ENCODE data around the gene TTLL7.
A peak's percentile ranks its signal among the peaks of the same experiment; 100 is the strongest.

Gene TTLL7

DNA sequence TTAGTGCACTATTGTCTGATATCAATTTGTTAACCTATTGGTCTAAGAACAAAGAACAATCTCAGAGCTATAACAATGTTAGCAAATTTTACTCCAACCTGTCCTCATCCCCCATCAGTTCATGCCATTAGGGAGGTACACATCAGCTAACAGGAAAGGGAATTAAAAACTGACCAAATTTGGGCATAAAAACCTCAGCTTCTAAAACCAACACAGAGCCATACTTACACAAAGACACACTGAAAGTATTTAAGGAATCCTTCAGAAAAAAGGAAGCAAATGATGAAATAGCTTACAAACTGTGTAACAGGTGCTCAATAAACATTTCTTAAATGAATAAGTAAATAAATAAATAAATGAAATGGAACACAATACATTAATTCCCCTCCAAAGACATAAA is 89.2 kb downstream of the TTLL7 start:
- Mint-ChIP-seq H3K27ac (no peak overlapping the region), H3K9me3 (no peaks in the 10 kb centered on the region), H3K4me3 (no peak overlapping the region), H3K36me3 (no peaks in the 10 kb centered on the region), H3K4me1 (no peaks in the 10 kb centered on the region), H3K27me3 (peaks cover 14% of the 10 kb centered on the region)
- CTCF ChIA-PET: no interaction called here
- DNase-seq: no peak

DNA sequence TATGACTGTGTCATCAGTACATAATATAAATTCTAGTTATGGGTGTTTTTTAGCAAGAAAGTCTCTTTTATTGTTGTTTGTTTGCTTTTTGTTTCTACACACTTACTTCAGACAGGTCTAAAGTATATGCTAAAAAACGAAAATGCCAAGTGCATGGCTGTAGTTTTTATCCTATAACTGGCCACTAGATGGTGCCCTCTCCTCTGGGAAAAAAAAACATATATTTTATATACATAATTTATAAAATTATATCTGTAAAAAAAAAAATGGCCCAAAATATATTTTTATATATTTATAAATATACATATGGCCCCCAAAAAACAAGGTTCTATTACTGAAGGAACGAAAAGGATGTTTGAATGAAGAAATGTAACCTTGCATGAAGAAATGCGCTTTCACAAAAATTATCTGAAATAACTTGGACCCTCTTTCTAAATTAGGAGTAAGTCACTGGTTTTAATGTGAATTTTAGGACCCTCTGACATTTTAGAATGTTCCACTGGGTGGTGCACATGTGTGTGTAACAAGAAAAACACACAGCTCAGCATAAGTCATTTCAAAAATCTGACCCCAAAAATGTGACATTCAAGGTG is 93.5 kb downstream of the TTLL7 start:
- CTCF ChIA-PET: interaction anchor here (0.9 to 1.4 kb wide), 4 partner anchors 14 to 1030 kb away, joined by 3 to 9 read pairs (median 4); no protein-coding TSS in a partner anchor
- no peak overlapping the region for H3K27ac Mint-ChIP-seq
- H3K9me3 Mint-ChIP-seq: no peaks in the 10 kb centered on the region
- H3K36me3 Mint-ChIP-seq: no peaks in the 10 kb centered on the region
- H3K4me1 Mint-ChIP-seq: no peaks in the 10 kb centered on the region
- peaks cover 13% of the 10 kb centered on the region for H3K27me3 Mint-ChIP-seq
- H3K4me3 Mint-ChIP-seq: no peak overlapping the region
- no peak for DNase-seq

DNA sequence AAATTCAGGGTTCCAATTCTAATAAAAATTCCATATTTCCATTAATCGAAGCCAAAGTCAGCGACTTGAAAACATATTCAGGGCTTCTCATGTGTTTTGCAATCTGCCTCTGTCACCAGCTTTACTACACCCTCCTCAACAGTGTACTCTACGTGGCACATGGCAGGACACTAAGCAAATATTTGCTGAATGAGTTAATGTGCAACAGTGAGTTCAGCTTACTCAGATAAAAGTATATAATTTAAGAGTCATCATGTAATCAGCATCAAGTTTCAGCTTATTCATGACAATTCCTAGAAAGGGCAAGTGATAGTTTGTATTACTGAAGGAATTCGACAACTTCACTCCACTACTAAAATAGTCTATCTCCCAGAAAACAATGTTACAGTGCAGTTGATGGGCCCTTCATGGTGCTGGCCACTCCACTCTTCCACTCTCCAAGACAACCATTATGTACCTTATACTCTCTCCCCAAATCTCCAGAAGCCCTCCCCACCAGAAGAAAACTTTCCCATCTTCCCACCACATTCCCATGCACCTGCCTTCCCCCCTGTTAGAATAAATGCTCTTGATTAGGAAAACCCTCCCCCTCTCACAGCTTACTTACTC is 97.3 kb downstream of the TTLL7 start:
- CTCF ChIA-PET: no interaction called here

DNA sequence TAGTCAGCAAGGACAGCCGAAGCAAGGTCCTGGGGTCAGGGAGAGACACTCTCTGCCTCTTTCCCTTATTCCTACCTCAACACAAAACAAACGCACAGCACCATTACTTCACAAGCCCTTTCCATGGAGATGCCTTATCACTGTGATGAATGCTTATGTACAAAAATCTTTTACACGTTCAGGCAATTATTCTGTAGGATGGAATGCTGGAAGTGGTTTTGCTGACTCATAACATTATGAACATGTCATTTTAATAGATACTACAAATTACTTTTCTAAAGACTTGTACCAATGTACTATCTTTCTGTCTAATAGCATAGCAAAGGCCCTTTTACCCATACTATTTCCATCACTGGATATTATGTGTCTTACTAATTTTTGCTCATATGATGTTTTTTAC is 98.4 kb downstream of the TTLL7 start:
- H3K36me3 Mint-ChIP-seq: no peaks in the 10 kb centered on the region
- CTCF ChIA-PET: no interaction called here
- H3K4me1 Mint-ChIP-seq: no peaks in the 10 kb centered on the region
- no peak overlapping the region for H3K27ac Mint-ChIP-seq
- no peaks in the 10 kb centered on the region for H3K9me3 Mint-ChIP-seq
- H3K27me3 Mint-ChIP-seq: peaks cover 5% of the 10 kb centered on the region
- no peak for DNase-seq
- H3K4me3 Mint-ChIP-seq: no peak overlapping the region

More for the DNA sequence above, 97.3 kb downstream of the TTLL7 start:
- Mint-ChIP-seq H3K36me3 (no peaks in the 10 kb centered on the region), H3K9me3 (no peaks in the 10 kb centered on the region), H3K4me3 (no peak overlapping the region), H3K4me1 (no peaks in the 10 kb centered on the region), H3K27ac (no peak overlapping the region), H3K27me3 (peaks cover 5% of the 10 kb centered on the region)
- DNase-seq: no peak

DNA sequence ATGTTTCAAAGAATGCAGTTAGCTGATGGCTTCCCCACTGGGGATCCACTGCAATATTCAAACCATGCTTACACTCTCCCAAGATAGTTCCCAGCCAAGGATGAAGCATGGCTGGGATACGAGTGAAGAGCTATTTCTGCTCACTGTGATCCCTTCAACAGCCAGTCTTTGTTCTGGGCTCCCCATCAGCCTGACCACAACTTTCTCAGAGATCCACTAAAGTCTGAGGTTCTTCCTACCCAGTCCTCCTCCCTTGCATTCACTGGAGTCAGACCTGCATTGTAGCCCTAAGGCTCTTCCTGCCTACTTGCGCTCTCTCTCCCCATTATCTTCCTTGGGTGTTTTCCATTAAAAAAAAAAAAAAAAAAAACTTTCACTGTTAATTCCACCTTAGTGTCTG is 101.4 kb downstream of the TTLL7 start:
- CTCF ChIA-PET: no interaction called here
- H3K27ac Mint-ChIP-seq: no peak overlapping the region
- H3K9me3 Mint-ChIP-seq: no peaks in the 10 kb centered on the region
- no peaks in the 10 kb centered on the region for H3K36me3 Mint-ChIP-seq
- DNase-seq: no peak
- no peak overlapping the region for H3K4me3 Mint-ChIP-seq
- no peaks in the 10 kb centered on the region for H3K4me1 Mint-ChIP-seq
- H3K27me3 Mint-ChIP-seq: peaks cover 9% of the 10 kb centered on the region

DNA sequence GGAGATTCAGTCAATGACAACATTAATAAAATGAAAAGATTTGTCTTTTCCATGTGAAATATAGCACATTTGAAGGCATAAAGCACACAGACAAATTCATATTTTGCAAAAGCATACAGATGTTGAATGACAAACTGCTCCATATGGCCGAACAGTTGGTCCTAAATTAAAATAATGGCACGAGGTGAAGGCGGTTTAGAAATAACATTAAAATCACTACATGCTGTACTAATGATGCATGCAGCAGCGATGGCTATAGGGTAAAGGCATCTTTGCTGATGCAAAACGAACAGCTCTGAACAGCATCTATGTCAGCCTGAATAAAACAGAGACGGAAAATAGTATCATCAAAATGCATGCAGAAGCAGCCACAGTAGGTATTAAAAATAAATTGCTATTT is 102.6 kb downstream of the TTLL7 start:
- Mint-ChIP-seq H3K36me3 (no peaks in the 10 kb centered on the region), H3K4me1 (no peaks in the 10 kb centered on the region), H3K4me3 (no peak overlapping the region), H3K9me3 (no peaks in the 10 kb centered on the region), H3K27me3 (peaks cover 4% of the 10 kb centered on the region), H3K27ac (no peak overlapping the region)
- no peak for DNase-seq
- CTCF ChIA-PET: no interaction called here

DNA sequence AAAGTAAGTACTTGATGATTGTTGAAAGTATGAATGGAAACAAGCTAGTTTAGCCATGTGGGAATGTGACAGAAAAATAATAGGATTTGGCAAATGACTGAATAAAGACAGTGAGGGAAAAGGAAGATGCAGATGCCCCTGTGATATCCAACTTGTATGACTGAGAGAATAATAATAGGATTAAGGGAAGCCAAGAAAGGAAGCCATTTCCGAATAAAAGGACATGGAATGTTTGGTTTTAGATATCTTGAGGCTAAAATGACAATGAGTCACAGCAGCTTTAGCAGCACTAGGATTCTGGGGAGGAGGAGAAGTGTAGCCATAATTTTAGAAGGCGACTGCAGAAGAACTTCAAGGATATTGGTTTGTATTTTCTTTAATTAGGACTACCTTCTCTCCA is 109.2 kb downstream of the TTLL7 start:
- CTCF ChIA-PET: no interaction called here
- no peak overlapping the region for H3K27ac Mint-ChIP-seq
- H3K4me3 Mint-ChIP-seq: no peak overlapping the region
- no peaks in the 10 kb centered on the region for H3K4me1 Mint-ChIP-seq
- no peak for DNase-seq
- H3K36me3 Mint-ChIP-seq: no peaks in the 10 kb centered on the region
- H3K9me3 Mint-ChIP-seq: peaks cover 4% of the 10 kb centered on the region
- H3K27me3 Mint-ChIP-seq: peaks cover 2% of the 10 kb centered on the region

DNA sequence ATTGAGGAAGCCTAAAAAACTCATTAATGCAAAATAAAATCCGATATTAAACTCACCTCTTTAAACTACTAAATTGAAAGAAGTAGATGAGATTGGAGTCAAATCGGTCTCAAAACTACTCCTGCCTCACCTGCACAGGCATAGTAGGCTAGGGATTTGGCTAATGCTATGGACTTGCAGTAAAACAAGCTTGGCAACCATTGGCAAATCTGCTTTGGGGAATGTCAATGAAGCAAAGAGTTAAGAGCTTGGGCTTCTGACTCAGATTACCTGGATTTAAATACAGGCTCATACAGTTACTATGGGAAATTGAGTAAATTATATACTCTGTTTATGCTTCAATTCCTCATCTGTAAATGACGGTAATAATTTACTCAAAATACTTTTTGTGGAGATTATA is 111.4 kb downstream of the TTLL7 start:
- Mint-ChIP-seq H3K9me3 (peaks cover 4% of the 10 kb centered on the region), H3K4me1 (no peaks in the 10 kb centered on the region), H3K27me3 (no peaks in the 10 kb centered on the region), H3K27ac (no peak overlapping the region), H3K4me3 (no peak overlapping the region), H3K36me3 (no peaks in the 10 kb centered on the region)
- no peak for DNase-seq
- CTCF ChIA-PET: no interaction called here

DNA sequence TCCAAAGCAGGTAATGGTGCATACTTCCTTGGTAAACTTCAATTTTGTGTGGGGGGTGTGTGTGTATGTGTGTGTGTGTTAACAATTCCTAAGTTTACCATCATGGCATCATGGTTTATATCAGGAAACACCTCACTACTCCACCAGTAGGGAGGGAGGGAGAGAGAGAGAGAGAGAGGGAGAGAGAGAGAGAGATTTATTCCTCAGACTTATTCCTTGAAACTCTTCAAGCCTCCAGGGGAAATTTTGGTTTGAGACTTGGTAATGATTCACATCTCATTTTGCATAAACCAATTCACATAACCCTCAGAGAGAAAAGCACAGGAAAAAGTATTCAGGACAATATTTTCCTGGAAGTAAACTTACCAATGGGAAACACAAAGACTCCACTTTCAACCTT is 115.0 kb downstream of the TTLL7 start:
- Mint-ChIP-seq H3K27me3 (no peaks in the 10 kb centered on the region), H3K27ac (no peak overlapping the region), H3K9me3 (peaks cover 4% of the 10 kb centered on the region), H3K4me1 (no peaks in the 10 kb centered on the region), H3K36me3 (no peaks in the 10 kb centered on the region), H3K4me3 (no peak overlapping the region)
- no peak for DNase-seq
- CTCF ChIA-PET: no interaction called here

DNA sequence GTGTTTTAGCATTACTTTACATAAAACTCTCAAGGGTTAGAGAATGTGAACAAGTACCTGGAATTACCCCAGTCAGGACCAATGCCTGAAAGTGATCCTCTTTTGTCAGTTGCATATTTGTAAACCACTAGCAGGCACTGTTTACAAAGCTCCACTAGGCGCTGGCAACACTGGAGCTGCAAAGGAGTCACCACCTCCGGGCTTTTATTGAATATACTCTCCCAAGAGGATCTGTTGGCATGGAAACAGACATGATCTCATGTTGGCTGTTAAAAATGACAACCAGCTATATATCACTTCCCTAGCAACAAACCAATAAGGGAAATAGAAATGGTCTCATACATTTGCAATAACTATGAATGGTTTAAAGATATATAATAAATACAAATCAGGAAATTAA is 116.0 kb downstream of the TTLL7 start:
- Mint-ChIP-seq H3K9me3 (no peaks in the 10 kb centered on the region), H3K27ac (no peak overlapping the region), H3K4me1 (no peaks in the 10 kb centered on the region), H3K4me3 (no peak overlapping the region), H3K27me3 (no peaks in the 10 kb centered on the region), H3K36me3 (no peaks in the 10 kb centered on the region)
- no peak for DNase-seq
- CTCF ChIA-PET: no interaction called here

DNA sequence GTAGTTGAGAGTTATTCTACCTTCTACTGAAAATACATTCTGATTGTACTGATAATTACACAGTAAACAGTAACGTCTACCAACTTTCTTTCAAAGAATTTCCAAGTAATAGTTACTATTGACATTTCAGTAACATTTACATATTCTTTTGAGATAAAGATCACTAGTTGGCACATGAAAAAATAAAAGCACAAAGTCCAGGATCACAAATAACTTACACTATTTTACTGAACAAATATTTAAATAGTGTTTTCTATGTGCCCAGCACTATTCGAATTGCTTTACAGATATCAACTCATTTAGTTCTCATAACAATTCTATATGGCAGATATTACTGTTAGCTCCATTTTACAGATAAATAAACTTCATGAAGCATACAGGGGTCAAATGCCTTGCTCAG is 126.4 kb downstream of the TTLL7 start:
- CTCF ChIA-PET: no interaction called here
- no peaks in the 10 kb centered on the region for H3K27me3 Mint-ChIP-seq
- no peak overlapping the region for H3K4me3 Mint-ChIP-seq

DNA sequence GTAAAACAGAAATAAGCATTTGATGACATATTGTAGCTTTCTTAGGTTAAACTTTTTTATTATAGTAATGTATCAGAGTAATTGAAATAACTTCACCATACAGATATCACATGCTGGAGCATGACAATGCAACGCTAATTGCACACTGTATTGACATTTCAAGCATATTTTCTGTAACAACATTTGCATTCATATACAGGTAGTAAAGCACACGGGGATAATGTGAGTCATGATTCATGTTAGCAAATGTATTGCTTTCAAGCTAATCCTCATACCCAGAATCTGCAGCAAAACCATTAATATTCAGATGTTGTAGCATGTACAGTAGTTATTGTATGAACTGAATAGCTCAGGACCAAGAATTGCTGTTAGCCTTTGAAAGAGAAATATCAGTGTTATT is 133.9 kb downstream of the TTLL7 start:
- no peak for DNase-seq
- CTCF ChIA-PET: no interaction called here
- Mint-ChIP-seq H3K4me3 (no peak overlapping the region), H3K9me3 (no peaks in the 10 kb centered on the region), H3K36me3 (no peaks in the 10 kb centered on the region), H3K4me1 (peaks cover 10% of the 10 kb centered on the region), H3K27ac (no peak overlapping the region), H3K27me3 (peaks cover 3% of the 10 kb centered on the region)

More for the DNA sequence above, 126.4 kb downstream of the TTLL7 start:
- no peak for DNase-seq
- H3K27ac Mint-ChIP-seq: no peak overlapping the region
- no peaks in the 10 kb centered on the region for H3K9me3 Mint-ChIP-seq
- no peaks in the 10 kb centered on the region for H3K4me1 Mint-ChIP-seq
- H3K36me3 Mint-ChIP-seq: no peaks in the 10 kb centered on the region

DNA sequence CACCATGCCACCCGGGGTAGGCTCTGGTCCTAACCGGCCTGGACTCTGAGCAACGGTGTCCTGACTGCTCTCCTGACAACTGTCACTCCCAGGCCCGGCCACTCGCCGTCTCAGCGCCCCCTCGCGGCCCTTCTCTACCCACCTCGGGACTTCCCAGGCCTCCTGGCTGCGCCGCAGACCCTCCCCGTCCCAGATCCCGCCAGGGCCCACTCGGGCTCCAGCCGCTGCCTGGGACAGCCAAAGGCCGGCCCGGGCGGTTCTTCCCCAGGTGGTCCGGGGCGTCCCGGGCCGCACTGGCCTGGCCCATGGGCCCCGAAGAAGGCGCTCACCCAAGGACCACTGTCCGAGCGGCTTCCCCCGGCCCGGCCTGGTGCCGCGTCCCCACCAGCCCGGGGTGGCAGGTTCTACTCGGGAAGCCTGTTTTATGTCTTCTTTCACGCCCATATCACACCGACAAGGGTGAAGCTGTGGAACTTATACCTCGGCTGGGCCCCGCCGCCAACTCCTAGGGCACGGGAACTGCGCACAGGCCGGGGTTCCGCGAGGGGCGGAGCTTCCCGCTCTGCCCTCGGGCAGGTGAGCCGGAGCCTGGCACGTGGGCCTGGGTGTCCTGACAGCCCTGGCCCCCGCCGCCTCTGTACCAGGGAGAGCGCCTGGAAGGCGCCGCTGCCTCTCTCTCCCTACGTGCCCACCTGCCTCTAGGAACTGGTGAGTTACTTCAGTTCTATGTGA is 138.3 kb downstream of the TTLL7 start:
- Mint-ChIP-seq H3K4me3 (peak overlapping the region; percentile 68), H3K9me3 (no peaks in the 10 kb centered on the region), H3K27ac (peak overlapping the region; percentile 42), H3K27me3 (peaks cover 3% of the 10 kb centered on the region), H3K36me3 (no peaks in the 10 kb centered on the region), H3K4me1 (peaks cover 14% of the 10 kb centered on the region)
- CTCF ChIA-PET: interaction anchor here (1.1 to 1.2 kb wide), 2 partner anchors 10 to 13 kb away, joined by 3 to 4 read pairs; no protein-coding TSS in a partner anchor
- DNase-seq: peak; percentile 83

DNA sequence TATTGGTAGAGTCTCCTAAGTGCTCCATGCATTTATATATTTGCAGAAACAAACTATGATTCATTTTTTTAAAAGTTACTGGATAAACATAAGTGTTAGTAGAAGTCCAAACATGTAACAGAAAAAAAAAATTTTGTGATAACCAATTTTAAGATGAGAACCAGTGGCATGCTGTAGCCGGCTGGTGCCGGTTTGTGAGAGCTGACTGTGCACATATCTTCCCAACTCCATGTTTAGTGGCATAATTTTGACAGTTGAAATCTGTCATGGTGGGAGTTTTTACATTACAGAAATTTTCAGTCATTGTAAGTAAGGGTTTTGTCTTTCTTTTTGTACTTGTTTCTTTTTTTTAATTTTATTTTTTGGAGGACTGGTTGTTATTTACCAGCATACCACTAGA is 141.2 kb downstream of the TTLL7 start:
- CTCF ChIA-PET: no interaction called here
- H3K4me3 Mint-ChIP-seq: no peak overlapping the region
- DNase-seq: no peak
- H3K4me1 Mint-ChIP-seq: peaks cover 14% of the 10 kb centered on the region
- peaks cover 4% of the 10 kb centered on the region for H3K36me3 Mint-ChIP-seq
- H3K27ac Mint-ChIP-seq: no peak overlapping the region
- H3K27me3 Mint-ChIP-seq: peaks cover 3% of the 10 kb centered on the region
- H3K9me3 Mint-ChIP-seq: no peaks in the 10 kb centered on the region

DNA sequence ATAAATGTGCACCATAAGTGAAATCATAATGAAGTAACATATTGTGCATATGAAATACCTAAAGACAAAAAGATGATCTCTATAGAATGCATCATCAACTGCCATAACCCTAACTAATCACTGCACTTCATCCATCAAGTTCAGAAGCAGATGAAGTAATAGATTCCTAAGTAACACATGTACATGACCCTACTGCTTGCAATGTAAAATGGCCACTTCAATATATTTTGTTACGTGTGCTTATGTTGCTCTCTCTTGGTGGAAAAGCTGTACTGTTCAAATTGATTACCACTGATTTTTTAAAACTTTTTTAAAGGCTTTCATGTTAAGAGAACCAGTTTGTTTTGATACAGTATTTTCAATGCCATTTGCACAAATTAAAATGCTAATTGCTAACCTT is 141.8 kb downstream of the TTLL7 start:
- Mint-ChIP-seq H3K4me1 (peaks cover 14% of the 10 kb centered on the region), H3K4me3 (no peak overlapping the region)

More for the DNA sequence above, 141.8 kb downstream of the TTLL7 start:
- peaks cover 4% of the 10 kb centered on the region for H3K36me3 Mint-ChIP-seq
- H3K27ac Mint-ChIP-seq: no peak overlapping the region
- H3K9me3 Mint-ChIP-seq: no peaks in the 10 kb centered on the region
- peaks cover 3% of the 10 kb centered on the region for H3K27me3 Mint-ChIP-seq
- no peak for DNase-seq
- CTCF ChIA-PET: no interaction called here

Data from activated naive CD4-positive, alpha-beta T cell treated with anti-CD3 and anti-CD28 coated beads, Interleukin-2, amount 10 ng/mL, durations not matched to agents 7 days and 5 days (primary cell).